NB4 (cell line): ENCODE measurements around the gene RGS8.
A peak's percentile ranks its signal among the peaks of the same experiment; 100 is the strongest.

Source experiments
- DNase-seq: peaks from one replicate; pipeline ENCODE4 v3.0.0; 2010; ENCODE audit warnings: low read depth
- H3K4me3 ChIP-seq: one replicate; pipeline ENCODE4 v1.5.1; 2011; ENCODE audit warnings: mild to moderate bottlenecking, low read depth, low read length, moderate library complexity
- MAX ChIP-seq: IDR thresholded peaks from 2 replicates; pipeline ENCODE4 v1.6.1; 2011; ENCODE audit warnings: low read depth, low read length
- MYC ChIP-seq: IDR thresholded peaks from 2 replicates; pipeline ENCODE4 v1.6.1; 2011; ENCODE audit warnings: low read depth, low read length
- POLR2A ChIP-seq: IDR thresholded peaks from 2 replicates; pipeline ENCODE4 v1.6.1; 2011; ENCODE audit warnings: mild to moderate bottlenecking; ENCODE audit not compliant: insufficient read length; ENCODE audit errors: extremely low read depth
- TF ChIP-seq, protein P1 (sequence below): IDR thresholded peaks from one replicate; pipeline ENCODE4 v1.5.1; 2012; ENCODE audit warnings: low read depth, low read length

Gene RGS8

DNA sequence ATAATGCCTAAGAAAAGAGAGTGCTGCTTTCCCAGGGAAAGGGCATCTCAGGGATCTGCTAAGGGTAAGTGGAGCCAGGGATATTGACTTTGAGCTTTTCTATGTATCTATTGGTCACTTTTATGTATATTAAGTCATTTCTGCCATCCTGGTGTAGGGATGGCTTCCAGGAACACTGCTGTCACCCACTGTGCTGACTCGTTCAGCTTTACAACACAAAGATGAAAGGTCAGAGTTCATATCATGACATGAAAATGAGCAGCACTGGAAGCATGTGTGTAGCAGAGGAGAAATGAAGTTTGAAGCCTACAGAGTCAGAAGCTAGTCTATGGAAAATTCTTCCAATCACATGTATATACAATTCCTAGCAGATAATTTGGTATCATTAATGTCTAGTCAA is 37.1 kb upstream of the RGS8 start:
- TF ChIP-seq, protein P1, sequence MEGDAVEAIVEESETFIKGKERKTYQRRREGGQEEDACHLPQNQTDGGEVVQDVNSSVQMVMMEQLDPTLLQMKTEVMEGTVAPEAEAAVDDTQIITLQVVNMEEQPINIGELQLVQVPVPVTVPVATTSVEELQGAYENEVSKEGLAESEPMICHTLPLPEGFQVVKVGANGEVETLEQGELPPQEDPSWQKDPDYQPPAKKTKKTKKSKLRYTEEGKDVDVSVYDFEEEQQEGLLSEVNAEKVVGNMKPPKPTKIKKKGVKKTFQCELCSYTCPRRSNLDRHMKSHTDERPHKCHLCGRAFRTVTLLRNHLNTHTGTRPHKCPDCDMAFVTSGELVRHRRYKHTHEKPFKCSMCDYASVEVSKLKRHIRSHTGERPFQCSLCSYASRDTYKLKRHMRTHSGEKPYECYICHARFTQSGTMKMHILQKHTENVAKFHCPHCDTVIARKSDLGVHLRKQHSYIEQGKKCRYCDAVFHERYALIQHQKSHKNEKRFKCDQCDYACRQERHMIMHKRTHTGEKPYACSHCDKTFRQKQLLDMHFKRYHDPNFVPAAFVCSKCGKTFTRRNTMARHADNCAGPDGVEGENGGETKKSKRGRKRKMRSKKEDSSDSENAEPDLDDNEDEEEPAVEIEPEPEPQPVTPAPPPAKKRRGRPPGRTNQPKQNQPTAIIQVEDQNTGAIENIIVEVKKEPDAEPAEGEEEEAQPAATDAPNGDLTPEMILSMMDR = no peak
- TF ChIP-seq MYC = no peak
- TF ChIP-seq MAX = no peak
- no peak for TF ChIP-seq POLR2A

DNA sequence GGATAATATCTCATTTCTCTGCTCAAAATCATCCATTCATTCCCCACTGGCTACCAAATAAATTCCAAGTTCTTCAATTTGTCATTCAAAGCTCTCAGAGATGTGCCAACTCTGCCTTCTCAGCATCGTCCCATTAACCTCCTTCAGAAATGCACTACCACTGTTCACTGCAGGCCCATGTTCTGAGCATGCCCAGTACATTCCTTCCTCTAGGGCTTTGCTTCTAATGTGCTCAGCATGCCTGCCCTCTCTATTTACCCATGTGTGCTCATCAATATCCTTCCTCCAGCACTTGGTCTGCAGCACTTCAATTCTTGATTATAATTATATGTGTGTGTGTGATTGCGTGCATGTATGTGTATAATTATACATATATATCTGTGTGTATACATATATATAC is 36.1 kb upstream of the RGS8 start:
- TF ChIP-seq MAX (no peak), MYC (no peak), POLR2A (no peak)
- TF ChIP-seq, protein P1 = no peak
- no peak for DNase-seq
- no peak overlapping the region for H3K4me3 ChIP-seq

More for the DNA sequence above, 37.1 kb upstream of the RGS8 start:
- no peak overlapping the region for H3K4me3 ChIP-seq
- no peak for DNase-seq

DNA sequence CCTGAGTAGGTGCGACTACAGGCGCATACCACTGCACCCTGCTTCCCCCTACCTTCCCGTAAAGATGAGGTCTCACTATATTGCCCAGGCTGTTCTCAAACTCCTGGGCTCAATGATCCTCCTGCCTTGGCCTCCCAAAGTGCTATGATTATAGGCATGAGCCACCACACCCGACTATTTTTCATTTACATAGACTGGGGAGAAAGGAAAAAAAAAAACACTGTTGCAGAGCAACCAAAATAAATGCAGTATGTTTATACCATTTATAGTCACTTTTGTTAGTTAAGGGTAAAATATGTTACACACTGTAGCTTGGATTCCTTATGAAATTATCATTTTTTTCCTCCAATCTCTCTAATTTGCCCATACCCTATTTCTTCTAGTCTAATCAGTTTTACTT is 35.2 kb upstream of the RGS8 start:
- no peak for TF ChIP-seq MYC
- TF ChIP-seq, protein P1 = no peak
- TF ChIP-seq POLR2A = no peak
- no peak for TF ChIP-seq MAX
- no peak overlapping the region for H3K4me3 ChIP-seq
- no peak for DNase-seq

DNA sequence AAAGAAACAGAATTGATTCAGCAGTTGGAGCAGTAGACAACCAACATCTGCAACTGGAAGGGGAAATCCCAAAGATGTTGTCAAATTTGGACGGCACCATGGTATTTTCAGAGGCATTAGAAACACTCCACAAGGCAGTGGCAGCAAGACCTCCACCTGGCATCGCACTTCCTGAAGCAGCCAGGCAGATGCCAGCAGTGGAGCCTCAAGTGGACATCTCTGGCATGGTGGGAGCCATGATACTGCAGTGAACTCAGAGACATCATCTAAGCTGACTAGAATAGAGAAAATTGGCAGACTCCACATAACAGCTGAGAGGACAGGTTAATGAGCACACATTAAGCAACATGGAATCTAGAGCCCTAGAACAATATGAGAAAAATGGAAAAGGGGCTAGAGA is 33.9 kb upstream of the RGS8 start:
- DNase-seq = peak; percentile 10
- no peak overlapping the region for H3K4me3 ChIP-seq
- TF ChIP-seq, protein P1 = no peak
- no peak for TF ChIP-seq MAX
- TF ChIP-seq POLR2A = no peak
- TF ChIP-seq MYC = no peak

DNA sequence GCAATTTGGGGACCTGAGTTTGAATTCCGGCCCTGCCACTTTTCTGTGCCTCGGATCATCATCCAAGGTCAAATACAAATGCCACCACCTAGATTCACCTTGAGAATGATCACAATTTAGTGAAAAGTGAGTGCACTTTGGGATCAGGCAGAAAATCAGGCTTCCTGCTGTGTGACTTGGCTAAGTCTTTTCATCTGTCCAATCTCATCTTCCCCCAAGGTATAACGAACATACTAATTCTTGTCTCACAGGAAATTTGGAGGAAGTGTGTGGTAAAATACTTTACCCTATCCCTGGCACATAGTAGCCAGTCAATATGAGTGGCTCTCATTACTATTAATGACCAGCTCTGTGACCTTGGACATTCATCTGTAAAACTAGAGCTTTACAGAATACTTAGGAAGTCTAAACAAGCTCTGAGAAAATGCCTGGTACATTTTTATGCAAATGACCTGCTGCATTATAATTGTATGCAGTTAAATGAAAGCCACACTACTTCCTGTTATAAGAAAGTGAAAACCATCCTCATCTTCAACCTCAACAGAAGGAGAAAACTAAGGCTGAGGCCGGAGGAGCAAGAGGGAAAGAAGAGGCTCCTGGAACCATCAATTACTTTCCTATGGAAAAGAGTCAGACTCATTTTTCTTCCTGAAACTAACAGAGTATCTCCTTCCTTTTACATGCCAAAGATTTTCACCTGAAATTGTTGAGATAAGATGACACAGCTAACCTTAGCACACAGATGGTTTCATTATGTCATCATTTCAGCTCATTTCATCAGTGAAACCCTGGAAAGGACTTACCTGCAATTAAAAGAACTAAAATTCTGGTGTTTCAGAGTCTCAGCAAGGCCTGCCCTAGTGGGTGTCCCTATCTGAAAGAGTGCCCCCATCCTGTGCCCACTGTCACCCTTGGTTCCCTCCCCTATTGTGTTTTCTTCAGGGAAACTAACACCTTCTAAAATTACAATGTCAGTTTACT is 32.6 kb upstream of the RGS8 start:
- no peak for TF ChIP-seq MYC
- no peak for TF ChIP-seq MAX
- no peak for TF ChIP-seq POLR2A
- TF ChIP-seq, protein P1 = no peak
- DNase-seq = no peak
- no peak overlapping the region for H3K4me3 ChIP-seq

GRCh38 chr1:182715531-182715930 is 31.1 kb upstream of the RGS8 start:
- no peak for TF ChIP-seq MYC
- TF ChIP-seq, protein P1 = no peak
- TF ChIP-seq MAX = no peak
- TF ChIP-seq POLR2A = no peak

More at GRCh38 chr1:182715531-182715930, 31.1 kb upstream of the RGS8 start:
- DNase-seq = no peak
- H3K4me3 ChIP-seq = no peak overlapping the region
